ENCODE measurements around the gene FKBP6. TPM values are rescaled to one million over a fixed set of nuclear protein-coding genes. Genes with fewer than 3 reads are reported as not detected.

FKBP6 gene
- total and polyA plus RNA-seq, 9 of the 15 experiments (the other 6 are each of a cell fraction or from before 2014, with no cell fraction given) = not detected

DNA sequence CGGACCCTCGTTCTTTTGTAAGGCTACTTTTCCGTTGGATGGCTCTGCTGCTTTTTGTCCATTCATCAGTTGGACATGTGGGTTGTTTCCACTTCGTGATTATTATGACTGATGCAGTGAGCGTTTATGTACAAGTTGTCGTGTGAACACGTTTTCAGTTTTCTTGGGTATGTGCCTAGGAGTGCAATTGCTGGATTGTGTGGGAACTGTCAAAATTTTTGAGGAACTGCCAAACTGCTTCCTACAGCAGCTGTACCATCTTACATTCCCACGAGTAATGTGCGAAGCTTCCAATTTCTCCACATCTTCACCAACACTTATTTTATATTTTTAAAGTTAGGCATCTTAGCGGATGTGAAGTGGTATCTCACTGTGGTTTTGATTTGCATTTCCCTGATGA, 10.4 kb downstream of the FKBP6 start:
- Histone ChIP-seq H3K27ac (ENCODE audit: extremely low read depth, low read depth, low read length) (no peak overlapping the region), H3K4me1 (replicated peaks in 1 of 2; ENCODE audit: control insufficient read depth in 2 of 2, insufficient read depth in 2 of 2, low read length in 2 of 2) (peaks cover 4 to 6% of the 10 kb centered on the region in 2 experiments; a peak in 1 of 5 replicates), H3K36me3 (ENCODE audit: control insufficient read depth, insufficient read depth, low read length) (no peaks in the 10 kb centered on the region), H3K4me2 (ENCODE audit: insufficient read depth, low read length) (no peak overlapping the region), H3K4me3 (no peak overlapping the region), H3K27me3 (ENCODE audit: control insufficient read depth in 2 of 2, insufficient read depth in 2 of 2, low read length in 2 of 2) (peaks cover 60 to 70% of the 10 kb centered on the region in 2 experiments), H3K9ac (ENCODE audit: insufficient read depth in 1 of 2, low read depth in 2 of 2, low read length in 2 of 2) (no peak overlapping the region), H3K9me3 (replicated peaks; ENCODE audit: control insufficient read depth, insufficient read depth, low read depth, low read length) (no peaks in the 10 kb centered on the region), H4K20me1 (replicated peaks; ENCODE audit: control insufficient read depth, insufficient read depth, low read length) (no peaks in the 10 kb centered on the region; the same call in 1 of the 2 replicates), H3K9me1 (ENCODE audit: control insufficient read depth, insufficient read depth, low read length) (no peaks in the 10 kb centered on the region), H2AFZ (ENCODE audit: low read depth, low read length) (no peak overlapping the region), H3K79me2 (ENCODE audit: control insufficient read depth, insufficient read depth, low read length) (no peaks in the 10 kb centered on the region)
- POLR2A ChIA-PET = interaction anchor here (0.7 kb wide), 1 partner anchor 9 kb away, joined by 3 read pairs; no protein-coding TSS in a partner anchor
- no peak for FAIRE-seq
- ATAC-seq = no peak
- in situ Hi-C loops (cut with MboI) (loop anchor here (10.0 kb wide), 1 partner anchor 396 kb away; the partner anchor contains the start of gene ABHD11), intact Hi-C loops (cut with micrococcal nuclease) (loop anchor here (10.0 kb wide), 1 partner anchor 396 kb away; the partner anchor contains the start of gene ABHD11)
- 13% methylated on average over 10 of the region's 10 CpGs for WGBS (ENCODE audit: insufficient coverage, low coverage, missing lambda C conversion rate)
- TF ChIP-seq ZNF444 (CRISPR knock-in tag; IDR thresholded peaks at IDR 0.05) = no peak
- no peak for TF ChIP-seq ZFP30 (CRISPR knock-in tag; IDR thresholded peaks at IDR 0.05; ENCODE audit: borderline replicate concordance)
- no peak for TF ChIP-seq RFX5 (IDR thresholded peaks at IDR 0.05; ENCODE audit: low read depth, low read length)
- no peak for TF ChIP-seq EP300 (IDR thresholded peaks at IDR 0.05; ENCODE audit: low read length)
- no peak for TF ChIP-seq MBD1 (CRISPR knock-in tag; IDR thresholded peaks at IDR 0.05)
- no peak for TF ChIP-seq HNRNPUL1 (IDR thresholded peaks at IDR 0.05; ENCODE audit: low read length)
- no peak for TF ChIP-seq NCOA4 (IDR thresholded peaks at IDR 0.05; ENCODE audit: partially characterized antibody)
- no peak for TF ChIP-seq MTA1 (IDR thresholded peaks at IDR 0.05; ENCODE audit: borderline replicate concordance)
- TF ChIP-seq SREBF2 (CRISPR knock-in tag; IDR thresholded peaks at IDR 0.05) = no peak
- no peak for TF ChIP-seq PHF20 (IDR thresholded peaks at IDR 0.05; ENCODE audit: partially characterized antibody)
- DNase-seq (ENCODE audit: extremely low read depth in 1 of 4, low spot score in 3 of 4) = no peak
- CTCF ChIA-PET (ENCODE audit: low intra/inter-chr PET ratio) = no interaction called here
- BruUV-seq (replicated peaks) = no TSS peak
